ENCODE results near the gene FNDC3B.

Gene FNDC3B

GRCh38 chr3:172321035-172321434, 281.7 kb downstream of the FNDC3B start:
- DNase-seq: no peak

DNA sequence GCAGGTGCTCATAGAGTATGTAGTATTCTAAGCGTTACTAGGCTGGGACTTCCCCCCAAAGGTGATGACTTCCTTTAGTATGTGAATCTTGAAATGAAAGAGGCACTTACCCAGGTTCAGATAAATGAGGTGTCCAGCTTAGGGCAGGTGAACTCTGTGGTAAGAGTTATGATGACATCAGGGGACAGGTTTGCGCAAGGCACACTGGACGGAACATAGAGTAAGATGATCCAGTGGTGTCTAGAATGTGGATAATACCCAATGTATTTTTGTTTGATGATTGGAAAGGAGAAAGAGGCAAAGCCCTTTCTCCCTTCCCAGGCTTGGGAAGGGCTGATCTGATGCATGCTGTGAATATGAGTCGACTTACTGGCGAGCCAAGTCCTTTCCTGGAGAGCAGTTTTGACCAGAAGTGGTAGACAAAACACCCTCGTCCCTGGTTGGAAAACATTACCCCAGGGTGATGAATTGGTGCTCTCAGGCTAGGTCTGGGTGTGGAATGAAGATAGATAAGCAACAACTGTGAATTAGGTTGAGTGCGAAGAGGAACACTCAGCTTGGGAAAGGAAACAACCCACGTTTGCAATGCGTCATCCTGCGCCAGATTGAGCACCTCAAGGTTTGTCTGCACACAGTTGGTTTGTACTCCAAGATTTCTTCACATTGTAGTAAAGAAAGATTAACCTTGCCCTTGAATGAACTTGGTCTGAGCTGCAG, 284.7 kb downstream of the FNDC3B start:
- no peak for DNase-seq

- no peak for DNase-seq
Measured at GRCh38 chr3:172324611-172325203, 285.3 kb downstream of the FNDC3B start.

DNA sequence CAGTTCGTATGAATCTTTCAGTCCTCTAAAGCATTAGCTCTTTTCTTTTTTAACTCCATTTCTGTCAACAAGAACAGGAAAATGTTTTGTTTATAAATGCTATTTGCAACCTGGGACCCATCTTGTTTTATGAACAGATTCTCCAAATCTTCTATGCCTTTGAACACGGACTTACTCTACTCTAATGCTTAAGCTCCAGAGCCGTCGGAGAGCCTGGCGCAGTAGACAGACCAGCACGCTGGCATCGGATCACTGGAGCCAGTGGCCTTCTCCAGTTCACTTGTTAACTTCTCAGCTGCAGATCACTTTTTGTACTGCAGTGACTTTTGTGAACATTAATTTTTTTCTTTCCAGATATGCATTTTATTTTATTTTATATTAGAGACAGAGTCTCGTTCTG, 286.1 kb downstream of the FNDC3B start:
- DNase-seq: no peak

DNA sequence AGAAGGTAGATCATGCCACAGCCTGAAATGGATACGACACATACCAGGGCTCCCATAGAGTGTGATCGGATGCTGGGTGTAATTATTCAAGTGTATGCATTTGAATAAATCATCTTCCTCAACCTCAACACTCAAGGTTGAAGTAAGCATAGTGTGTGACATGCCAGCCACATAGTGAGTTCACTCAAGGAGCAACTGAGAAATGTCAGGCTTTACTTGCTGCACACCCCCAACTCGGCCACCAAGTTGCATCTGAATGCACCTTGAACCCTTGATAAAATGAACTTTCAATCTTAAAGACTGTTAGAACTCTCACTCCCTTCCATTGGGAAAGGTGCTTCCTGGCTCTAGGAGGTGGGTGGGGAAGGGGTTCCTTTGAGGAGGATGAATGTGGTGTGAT, 287.6 kb downstream of the FNDC3B start:
- DNase-seq: no peak

DNA sequence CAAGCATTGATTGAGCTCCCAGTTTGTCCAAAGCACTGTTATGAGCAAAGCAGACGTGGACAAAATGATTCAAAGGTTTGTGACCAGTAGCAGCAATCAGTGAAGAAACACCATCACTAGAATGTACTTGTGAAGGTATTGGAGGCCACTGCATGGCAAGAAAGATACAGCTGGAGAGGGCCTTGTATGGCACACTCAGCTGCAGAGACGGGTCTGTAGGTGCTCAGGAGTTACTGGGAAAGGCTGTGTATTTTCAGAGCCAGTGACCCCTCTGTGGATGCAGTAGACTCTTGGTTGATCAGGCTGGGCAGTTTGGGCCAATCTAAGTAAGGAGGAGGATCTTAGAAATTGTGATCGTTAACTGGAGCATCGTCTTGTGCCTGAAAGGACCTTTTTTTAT, 288.9 kb downstream of the FNDC3B start:
- DNase-seq: no peak

- DNase-seq: no peak
Measured at GRCh38 chr3:172329070-172329469, 289.7 kb downstream of the FNDC3B start.

DNA sequence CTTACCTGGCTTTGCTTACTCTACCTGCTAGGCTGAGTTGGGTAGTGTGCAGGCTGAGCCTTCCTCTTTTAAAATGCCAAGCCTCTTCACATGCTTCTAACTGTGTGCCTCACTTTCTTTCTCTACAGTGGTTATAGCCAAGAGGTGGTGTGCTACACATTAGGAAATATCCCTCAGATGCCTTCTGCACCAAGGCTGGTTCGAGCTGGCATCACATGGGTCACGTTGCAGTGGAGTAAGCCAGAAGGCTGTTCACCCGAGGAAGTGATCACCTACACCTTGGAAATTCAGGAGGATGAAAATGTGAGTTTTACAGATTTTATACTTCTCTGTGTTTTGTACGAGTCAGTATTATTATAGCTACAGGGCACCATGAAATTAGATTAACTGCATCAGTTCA, 291.0 kb downstream of the FNDC3B start:
- DNase-seq: no peak

GRCh38 chr3:172332256-172333041, 293.1 kb downstream of the FNDC3B start:
- DNase-seq: peak; percentile 45

DNA sequence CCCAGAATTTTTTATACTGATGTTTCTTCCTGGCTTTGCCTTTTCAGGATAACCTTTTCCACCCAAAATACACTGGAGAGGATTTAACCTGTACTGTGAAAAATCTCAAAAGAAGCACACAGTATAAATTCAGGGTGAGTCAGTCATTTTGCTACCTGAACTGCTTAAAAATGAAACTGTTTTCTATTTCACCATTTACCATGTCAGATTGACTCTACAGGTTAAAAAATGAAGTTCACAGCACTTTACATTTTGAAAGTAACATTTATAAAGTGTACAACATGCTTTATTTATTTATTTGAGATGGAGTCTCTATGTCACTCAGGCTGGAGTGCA, 293.6 kb downstream of the FNDC3B start:
- DNase-seq: no peak

DNA sequence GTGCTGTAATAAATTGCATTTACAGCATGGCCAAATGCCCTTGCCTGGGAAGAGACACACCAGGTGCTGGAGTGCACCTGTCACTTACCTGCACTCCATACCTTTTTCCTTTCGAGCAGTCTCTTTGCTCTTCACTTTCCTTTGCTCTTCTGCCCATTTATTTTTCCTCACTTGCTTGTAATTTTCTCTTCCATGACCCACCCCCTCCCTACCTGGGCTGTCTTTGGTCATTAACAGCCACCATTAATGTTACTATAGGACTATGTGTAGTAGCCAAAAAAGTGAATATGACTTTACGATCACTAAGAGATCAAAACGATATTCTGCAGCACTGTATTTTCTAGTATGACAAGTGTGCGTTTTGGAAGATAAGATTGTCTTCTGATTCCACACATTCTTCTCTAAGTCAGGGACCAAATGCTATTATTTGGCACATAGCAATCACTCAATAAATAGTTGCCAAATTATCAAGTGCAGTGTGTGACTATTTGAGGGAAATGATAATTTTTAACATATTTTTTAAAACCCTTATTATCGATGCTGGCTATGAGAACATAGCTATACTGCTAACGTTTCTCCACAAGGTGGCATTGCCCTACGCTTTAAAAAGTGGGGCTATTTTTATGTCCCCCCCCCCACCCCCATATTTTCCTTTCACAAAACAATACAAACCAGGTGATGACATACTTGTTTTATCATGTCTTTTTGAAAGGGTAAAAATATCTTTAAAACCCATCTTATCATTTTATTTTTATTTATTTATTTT, 294.5 kb downstream of the FNDC3B start:
- no peak for DNase-seq

DNA sequence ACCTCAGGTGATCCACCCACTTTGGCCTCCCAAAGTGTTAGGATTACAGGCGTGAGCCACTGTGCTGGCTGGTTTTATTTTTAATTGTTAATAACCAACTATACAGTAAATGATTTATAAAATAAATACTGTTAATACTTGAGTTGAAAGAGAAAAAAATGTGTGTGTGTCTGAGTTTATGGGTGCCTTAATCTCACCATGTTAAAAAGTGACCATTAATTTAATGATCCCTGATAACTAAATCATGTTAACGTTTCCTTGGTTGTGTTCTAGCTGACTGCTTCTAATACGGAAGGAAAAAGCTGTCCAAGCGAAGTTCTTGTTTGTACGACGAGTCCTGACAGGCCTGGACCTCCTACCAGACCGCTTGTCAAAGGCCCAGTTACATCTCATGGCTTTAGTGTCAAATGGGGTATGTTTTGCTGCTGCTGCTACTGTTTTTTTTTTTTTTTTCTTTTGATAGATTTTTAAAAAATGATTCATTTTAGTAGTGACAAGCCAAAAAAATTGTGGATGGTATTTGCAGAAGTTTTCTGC, 295.4 kb downstream of the FNDC3B start:
- no peak for DNase-seq

DNA sequence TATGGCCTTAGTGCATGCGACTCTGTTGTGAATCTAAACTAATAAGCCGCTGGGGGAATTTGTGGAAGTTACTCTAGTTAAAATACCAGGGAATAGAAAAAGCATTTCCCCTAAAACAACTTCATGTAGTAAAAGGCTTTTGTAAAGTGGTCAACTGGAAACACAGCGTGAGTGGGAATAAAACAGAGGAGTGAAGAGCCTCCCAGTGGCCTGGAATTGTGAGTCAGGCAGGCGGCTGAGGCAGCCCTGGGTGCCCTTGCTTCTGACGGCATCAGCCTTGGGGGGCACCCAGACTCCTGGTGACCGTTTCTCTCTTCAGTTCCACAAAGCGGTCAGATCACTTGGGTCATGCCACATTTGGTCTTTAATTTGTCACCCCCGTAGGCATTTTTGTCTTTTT, 300.5 kb downstream of the FNDC3B start:
- no peak for DNase-seq

GRCh38 chr3:172340583-172340982, 301.2 kb downstream of the FNDC3B start:
- DNase-seq: no peak

GRCh38 chr3:172341482-172342059, 302.2 kb downstream of the FNDC3B start:
- DNase-seq: peak; percentile 37

DNA sequence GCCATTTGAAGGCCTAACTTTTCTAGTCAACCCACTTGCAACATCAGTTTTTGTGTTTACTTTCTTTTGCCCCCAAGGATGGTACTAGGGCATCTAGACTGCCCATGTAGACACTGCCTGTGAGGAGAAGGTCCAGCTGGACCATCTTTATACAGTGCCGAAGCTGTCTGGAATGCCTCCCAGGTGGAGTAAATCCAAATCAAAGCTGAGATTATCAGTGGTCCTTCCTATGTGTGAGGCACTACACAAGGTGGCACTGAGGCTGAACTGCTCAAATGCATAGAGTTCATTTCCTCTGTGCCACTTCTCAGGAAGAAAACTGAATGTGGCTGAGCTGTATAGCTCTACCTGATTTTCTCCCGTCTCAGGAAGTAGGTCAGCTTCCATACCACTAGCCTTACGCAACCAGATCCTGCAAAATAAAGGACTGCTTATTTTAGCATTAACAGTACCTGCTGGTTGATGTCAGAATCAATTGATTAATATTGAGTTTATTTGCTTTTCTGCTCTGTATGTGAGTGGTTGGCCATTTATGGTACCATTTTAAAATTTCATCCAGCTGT, 302.8 kb downstream of the FNDC3B start:
- DNase-seq: no peak

DNA sequence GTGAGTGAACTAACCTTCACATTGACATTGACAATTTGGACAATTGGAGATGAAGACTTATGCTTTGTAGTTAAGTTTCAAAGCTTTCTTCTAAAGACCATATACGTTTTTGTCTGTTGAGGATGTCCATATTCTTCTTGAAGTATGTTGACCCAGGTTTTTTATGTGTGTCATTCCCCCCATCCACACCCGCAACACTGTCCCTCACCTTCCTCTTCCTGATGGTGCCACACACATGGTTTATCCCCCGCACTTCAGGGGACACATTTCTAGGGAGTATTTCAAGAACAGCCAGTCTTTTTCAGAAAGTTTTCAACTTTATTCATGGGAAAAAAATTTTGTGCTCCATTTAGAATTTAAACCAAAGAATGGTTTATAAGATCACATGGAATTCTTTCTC, 303.7 kb downstream of the FNDC3B start:
- DNase-seq: no peak

DNA sequence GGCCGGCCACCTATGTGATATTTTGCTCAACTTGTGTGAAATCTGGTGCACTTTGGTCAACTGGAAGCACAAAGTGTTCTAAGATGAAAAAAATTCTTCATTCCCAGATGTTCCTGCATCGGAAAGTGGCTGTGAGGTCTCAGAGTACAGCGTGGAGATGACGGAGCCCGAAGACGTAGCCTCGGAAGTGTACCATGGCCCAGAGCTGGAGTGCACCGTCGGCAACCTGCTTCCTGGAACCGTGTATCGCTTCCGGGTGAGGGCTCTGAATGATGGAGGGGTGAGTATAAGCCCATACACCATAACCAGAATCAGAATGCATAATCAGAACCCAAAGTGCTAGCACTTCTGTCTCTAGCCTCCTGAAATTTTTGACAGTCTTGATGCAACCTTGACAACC, 304.6 kb downstream of the FNDC3B start:
- DNase-seq: no peak

- no peak for DNase-seq
Measured at GRCh38 chr3:172346161-172346560, 306.8 kb downstream of the FNDC3B start.

DNA sequence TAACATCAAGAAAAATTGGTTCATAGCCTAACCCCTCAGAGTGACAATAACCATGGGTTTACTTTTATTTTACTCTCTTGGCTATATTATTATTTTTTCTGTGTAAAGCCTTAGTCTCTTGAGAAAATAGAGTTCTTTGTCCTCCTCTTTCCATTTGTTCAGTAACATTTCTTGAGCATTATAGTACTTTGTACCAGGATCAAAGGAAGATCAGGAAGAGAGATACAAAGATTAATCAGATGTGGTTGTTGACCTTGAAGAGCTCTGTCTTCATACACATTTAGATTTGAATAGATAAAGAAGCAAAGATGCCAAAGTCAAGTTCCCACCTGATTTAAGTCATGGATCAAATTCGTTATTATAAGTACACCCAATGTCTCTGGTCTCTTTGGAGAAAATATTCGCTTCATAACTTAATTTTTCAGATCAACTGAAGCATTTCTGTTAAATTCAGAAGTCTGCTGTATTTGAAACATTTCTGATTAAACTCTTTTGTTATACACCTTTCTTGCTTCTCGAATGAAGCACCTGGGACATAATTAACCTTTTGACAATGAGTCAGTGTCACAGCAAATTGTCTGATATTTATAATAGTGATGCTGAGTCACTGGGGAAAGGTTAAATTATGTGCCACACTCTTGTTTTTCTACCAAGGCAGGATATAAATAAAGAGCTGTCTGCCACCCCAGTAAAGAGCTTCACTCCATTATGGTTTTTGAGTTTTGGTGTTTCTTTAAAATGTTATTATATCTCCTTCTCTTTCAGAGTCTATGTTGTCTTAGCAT, 308.7 kb downstream of the FNDC3B start:
- DNase-seq: no peak

- DNase-seq: no peak
Measured at GRCh38 chr3:172351895-172352466, 312.6 kb downstream of the FNDC3B start.

Data from NCI-H1092 (cell line).